AG20443 (cell line): Measurements from ENCODE around the gene C6orf52.

ENCODE experiments used
- DNase-seq: peaks from one replicate; pipeline ENCODE4 v3.0.0; 2012; ENCODE audit warnings: low spot score, mixed read lengths

C6orf52 gene

GRCh38 chr6:10644225-10644624 is 50.2 kb downstream of the C6orf52 start:
- DNase-seq, result no peak

GRCh38 chr6:10643201-10643651 is 51.2 kb downstream of the C6orf52 start:
- DNase-seq, result no peak

GRCh38 chr6:10641528-10641927 is 52.9 kb downstream of the C6orf52 start:
- DNase-seq, result no peak

GRCh38 chr6:10640412-10640811 is 54.0 kb downstream of the C6orf52 start:
- no peak for DNase-seq

GRCh38 chr6:10633216-10633615 is 61.2 kb downstream of the C6orf52 start:
- DNase-seq, result peak; percentile 47

- no peak for DNase-seq
Observed at GRCh38 chr6:10630178-10630577, 64.2 kb downstream of the C6orf52 start.

GRCh38 chr6:10627800-10628199 is 66.6 kb downstream of the C6orf52 start:
- DNase-seq, result no peak

- DNase-seq, result no peak
Observed at GRCh38 chr6:10626154-10626741, 68.2 kb downstream of the C6orf52 start.

GRCh38 chr6:10624836-10625235 is 69.6 kb downstream of the C6orf52 start:
- DNase-seq, result no peak

- no peak for DNase-seq
Observed at GRCh38 chr6:10621847-10622246, 72.6 kb downstream of the C6orf52 start.
